GM10248 (cell line): ENCODE measurements around the gene PSD.

Source experiments
- CTCF ChIA-PET: fragments of 300-600 bp; sonication (Branson Sonifier 250); formaldehyde crosslinking; extraction: SDS; loops from one replicate; lab custom pipeline; 2021; ENCODE audit warnings: antibody characterized with exemption; lab: Yijun Ruan, JAX
- POLR2A ChIA-PET: fragments of 350-650 bp; sonication (Branson Sonifier 250); formaldehyde crosslinking; extraction: SDS; loops from one replicate; lab custom pipeline; 2020; ENCODE audit warnings: antibody characterized with exemption; lab: Yijun Ruan, JAX
- DNase-seq: peaks from one replicate; pipeline ENCODE4 v3.0.0; 2012; ENCODE audit errors: extremely low spot score
- TF ChIP-seq, protein P1 (sequence below): IDR thresholded peaks from 2 replicates; pipeline ENCODE4 v1.5.1; 2012; ENCODE audit warnings: mild to moderate bottlenecking, low read depth; ENCODE audit errors: extremely low read depth, missing control alignments, control extremely low read depth

PSD gene

DNA sequence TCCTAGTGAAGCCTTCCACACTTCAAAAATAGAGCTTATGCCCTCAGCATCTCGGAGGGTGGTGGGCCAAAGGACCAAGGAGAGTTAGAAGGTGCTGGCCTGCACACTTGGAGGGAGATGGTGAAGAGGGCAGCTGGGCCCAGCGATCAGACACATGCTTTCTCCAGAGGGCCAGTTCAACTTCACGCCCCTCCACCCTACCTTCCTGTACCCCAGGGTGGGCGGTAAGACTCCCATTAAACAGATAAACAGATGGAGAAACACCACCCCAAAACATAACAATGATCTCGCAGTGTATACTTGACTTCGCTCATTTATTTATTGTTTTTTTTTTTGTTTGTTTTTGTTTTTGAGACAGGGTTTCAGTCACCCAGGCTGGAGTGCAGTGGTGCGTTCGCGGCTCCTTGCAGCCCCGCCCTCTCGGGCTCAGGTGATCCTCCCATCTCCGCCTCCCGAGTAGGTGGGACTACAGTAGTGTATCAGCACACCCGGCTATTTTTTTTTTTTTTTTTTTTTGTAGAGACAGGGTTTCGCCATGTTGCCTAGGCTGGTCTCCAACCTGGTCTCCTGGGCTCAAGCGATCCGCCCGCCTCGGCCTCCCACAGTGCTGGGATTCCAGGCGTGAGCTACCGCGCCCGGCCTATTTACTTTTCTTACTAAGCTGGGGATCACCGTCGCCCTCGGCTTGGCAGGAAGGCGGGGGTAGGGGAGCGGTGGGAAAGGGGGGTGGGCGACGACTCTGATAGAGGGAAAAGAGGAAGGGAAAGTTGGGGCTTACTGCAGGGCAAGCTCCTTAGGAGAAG lies 30.9 kb upstream of the PSD start:
- ChIA-PET POLR2A (interaction anchor here (0.9 to 1.5 kb wide), 2 partner anchors 12 to 14 kb away, joined by 6 to 9 read pairs; no protein-coding TSS in a partner anchor), CTCF (interaction anchor here (1.2 to 4.9 kb wide), 6 partner anchors 12 to 55 kb away, joined by 3 to 36 read pairs (median 24); partner anchors contain the start of gene FBXL15)
- TF ChIP-seq, protein P1, sequence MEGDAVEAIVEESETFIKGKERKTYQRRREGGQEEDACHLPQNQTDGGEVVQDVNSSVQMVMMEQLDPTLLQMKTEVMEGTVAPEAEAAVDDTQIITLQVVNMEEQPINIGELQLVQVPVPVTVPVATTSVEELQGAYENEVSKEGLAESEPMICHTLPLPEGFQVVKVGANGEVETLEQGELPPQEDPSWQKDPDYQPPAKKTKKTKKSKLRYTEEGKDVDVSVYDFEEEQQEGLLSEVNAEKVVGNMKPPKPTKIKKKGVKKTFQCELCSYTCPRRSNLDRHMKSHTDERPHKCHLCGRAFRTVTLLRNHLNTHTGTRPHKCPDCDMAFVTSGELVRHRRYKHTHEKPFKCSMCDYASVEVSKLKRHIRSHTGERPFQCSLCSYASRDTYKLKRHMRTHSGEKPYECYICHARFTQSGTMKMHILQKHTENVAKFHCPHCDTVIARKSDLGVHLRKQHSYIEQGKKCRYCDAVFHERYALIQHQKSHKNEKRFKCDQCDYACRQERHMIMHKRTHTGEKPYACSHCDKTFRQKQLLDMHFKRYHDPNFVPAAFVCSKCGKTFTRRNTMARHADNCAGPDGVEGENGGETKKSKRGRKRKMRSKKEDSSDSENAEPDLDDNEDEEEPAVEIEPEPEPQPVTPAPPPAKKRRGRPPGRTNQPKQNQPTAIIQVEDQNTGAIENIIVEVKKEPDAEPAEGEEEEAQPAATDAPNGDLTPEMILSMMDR: no peak
- peak; percentile 74 for DNase-seq

DNA sequence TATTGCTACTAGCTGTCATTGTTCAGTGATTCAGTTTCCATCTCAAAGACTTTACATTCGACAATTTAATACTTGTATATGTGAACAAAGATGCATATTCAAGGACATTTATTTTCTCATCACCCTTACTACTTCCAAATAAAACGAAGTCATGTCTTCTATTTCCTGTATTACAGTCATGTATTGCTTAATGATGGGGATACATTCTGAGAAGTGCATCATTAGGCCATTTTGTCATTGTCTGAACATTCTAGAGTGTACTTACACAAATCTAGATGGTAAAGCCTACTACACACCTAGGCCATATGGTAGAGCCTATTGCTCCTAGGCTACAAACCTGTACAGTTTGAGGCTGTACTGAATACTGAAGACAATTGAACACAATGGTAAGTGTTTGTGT lies 26.3 kb upstream of the PSD start:
- ChIA-PET CTCF (no interaction called here), POLR2A (no interaction called here)
- TF ChIP-seq, protein P1: no peak
- DNase-seq: no peak

DNA sequence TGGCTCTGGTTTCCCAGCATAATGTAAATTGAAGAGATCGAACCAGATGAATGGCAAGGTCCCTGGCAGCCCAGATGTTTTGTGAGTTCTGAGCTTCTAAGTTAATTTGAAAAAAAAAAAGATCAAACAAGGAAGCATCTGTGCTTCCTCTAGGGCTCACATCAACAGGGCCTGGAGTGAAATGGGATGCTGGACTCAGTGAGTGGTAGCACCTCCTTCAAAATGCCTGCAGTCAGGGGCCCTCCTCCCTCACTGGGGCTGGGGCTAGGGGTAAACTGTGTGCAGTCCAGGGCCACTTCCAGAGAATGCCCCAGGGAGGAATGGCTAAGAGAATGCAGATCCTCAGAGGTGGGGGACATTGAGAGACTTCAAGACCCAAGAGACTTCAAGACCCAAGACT lies 19.8 kb upstream of the PSD start:
- TF ChIP-seq, protein P1: no peak
- ChIA-PET CTCF (no interaction called here), POLR2A (no interaction called here)

DNA sequence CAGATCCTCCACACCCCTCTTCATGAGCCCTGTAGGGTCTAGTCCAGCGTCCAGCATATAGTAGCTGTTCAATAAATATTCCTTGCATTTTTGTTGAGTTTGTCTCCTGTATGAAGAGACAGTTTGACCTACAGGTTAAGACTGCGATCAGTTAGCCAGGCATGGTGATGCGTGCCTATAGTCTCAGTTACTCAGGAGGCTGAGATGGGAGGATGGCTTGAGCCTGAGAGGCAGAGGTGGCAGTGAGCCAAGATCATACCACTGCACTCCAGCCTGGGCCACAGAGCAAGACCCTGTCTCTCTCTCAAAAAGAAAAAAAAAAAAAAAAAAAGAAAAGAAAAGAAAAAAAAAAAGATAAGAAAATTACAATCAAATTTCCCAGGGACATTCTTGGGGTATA lies 18.9 kb upstream of the PSD start:
- ChIA-PET POLR2A (no interaction called here), CTCF (interaction anchor here (1.0 to 7.8 kb wide), 3 partner anchors 12 to 20 kb away, joined by 3 to 85 read pairs (median 23); partner anchors contain the start of genes C10orf95 and FBXL15)
- no peak for DNase-seq
- TF ChIP-seq, protein P1: no peak

More for the DNA sequence above, 19.8 kb upstream of the PSD start:
- DNase-seq: no peak

DNA sequence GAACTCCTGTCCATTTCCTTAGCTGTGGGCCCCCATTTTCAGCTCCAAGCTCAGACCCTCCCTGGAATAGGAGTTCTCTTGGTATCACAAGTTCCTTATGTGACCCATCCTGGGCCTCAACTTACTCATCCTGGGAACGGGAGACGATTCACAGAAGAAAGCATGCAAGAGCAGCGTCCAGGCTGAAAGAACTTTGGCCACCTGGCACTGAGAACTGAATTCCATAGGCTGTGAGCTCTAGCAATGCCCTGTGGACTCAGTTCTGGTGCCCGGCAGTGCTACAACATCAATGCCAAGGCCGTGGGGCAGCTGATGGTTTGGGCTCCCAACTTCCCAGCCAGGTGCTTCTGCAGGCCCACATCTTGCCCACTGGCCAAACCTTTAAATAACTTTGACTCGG lies 17.7 kb upstream of the PSD start:
- DNase-seq: no peak
- POLR2A ChIA-PET: interaction anchor here (0.7 kb wide), 1 partner anchor 32 kb away, joined by 9 read pairs; no protein-coding TSS in a partner anchor
- CTCF ChIA-PET: interaction anchor here (0.8 to 7.8 kb wide), 9 partner anchors 13 to 147 kb away, joined by 3 to 85 read pairs (median 5); partner anchors contain the start of genes C10orf95 and FBXL15
- TF ChIP-seq, protein P1: no peak

DNA sequence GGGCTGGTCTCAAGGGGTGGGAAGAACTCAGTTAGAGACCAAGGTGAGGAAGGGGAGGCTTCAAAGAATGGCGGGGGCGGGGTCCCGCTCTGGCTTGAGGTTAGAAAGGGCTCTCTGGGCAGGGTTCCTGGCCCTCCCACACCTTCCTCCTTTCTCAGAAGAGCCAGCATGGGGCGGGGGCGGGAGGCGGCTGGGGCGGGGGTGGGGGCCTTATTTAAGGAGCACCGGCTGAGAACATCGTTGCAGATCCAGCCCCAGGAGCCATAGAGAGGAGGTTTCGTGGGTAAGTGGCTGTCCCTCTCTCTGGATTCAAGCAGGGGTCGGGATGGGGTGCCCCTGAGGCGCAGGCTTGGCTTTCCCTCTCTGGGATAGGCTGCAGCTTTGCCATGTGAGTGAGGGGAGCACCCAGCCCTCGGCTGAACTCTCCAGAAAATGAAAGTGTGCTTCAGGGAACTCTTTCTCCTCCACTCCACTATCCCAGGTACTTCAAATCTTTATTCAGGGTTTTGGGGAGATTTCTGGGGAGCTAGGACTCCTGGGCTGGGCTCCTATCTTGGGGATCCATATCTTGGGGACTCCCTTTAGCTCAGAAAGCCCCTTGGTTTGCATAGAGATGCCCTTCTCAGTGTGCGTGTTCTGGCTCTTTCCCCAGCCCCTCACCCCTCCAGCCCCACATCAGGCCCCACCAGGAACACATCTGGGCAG lies 17.1 kb upstream of the PSD start:
- POLR2A ChIA-PET: interaction anchor here (0.6 to 1.2 kb wide), 3 partner anchors 14 to 42 kb away, joined by 3 to 6 read pairs (median 5); partner anchors contain the start of gene C10orf95
- TF ChIP-seq, protein P1: no peak
- DNase-seq: peak; percentile 67
- CTCF ChIA-PET: interaction anchor here (0.8 to 7.8 kb wide), 13 partner anchors 10 to 206 kb away, joined by 3 to 85 read pairs (median 4); partner anchors contain the start of genes C10orf95 and FBXL15
